ENCODE measurements around the gene STRIT1.
"Not testable (repeated sequence)": the region's sequence is repeated elsewhere in the genome, so short reads cannot be mapped to it uniquely, and the experiment has no call there.

STRIT1 gene

DNA sequence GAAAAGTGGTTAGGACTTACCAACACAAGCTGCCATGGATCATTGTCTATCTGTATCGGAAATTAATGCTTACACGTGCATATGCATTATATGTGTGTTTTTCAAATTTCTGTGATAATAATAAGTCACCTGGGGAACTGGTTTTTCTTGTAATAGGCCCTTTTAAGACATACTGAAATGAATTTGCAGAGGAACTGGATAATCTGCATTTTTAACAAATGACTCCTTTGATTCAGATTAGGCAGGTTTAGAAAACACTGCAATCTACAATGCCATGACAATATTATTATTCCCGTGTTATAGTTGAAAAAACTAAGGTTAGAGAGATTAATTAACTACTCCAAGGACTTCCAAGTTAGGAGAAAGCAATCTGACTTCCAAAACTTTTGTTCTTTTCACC lies 23.4 kb downstream of the STRIT1 start:
- no peak for DNase-seq

DNA sequence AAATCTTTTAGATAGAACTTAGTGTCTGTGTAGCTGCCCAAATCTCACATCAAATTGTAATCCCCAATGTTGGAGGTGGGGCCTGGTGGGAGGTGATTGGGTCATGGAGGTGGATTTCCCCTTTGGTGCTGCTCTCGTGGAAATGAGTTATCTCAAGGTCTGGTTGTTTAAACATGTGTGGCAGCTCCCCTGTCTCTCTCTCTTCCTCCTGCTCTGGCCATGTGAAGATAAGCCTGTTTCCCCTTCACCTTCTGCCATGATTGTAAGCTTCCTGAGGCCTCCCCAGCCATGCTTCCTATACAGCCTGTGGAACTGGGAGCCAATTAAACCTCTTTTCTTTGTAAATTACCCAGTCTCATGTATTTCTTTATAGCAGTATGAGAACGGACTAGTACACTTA lies 30.6 kb downstream of the STRIT1 start:
- not testable (repeated sequence) for DNase-seq

DNA sequence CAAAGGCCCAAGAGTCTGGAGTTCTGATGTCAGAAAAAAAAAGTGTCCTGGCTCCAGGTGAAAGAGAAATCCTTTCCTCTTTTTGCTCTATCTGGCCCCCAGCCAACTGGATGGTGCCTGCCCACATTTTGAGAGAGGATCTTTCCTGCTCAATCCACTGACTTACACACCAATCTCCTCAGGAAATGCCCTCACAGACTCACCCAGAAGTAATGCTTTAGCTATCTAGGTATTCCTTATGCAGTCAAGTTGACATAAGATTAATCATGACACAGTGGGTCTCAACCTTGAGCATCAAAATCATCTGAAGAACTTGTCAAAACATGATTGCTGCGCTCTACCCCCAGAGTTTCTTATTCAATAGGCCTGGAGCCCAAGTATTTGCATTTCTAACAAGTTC lies 31.2 kb downstream of the STRIT1 start:
- DNase-seq = no peak

DNA sequence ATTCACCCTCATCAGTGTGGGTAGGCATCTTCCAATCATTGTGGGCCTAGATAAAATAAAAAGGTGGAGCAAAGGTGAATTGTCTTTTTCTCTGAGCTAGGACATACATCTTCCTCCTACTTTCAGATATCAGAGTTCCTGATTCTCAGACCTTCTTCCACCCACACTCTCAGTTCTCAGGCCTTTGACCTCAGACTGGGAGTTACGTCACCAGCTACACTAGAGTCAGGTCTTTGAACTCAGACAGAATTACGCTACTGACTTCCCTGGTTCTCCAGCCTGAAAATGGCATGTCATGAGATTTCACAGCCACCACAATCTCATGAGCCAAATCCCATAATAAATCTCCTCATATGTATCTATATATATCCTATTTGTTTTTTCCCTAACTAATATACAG lies 39.0 kb downstream of the STRIT1 start:
- DNase-seq = no peak

DNA sequence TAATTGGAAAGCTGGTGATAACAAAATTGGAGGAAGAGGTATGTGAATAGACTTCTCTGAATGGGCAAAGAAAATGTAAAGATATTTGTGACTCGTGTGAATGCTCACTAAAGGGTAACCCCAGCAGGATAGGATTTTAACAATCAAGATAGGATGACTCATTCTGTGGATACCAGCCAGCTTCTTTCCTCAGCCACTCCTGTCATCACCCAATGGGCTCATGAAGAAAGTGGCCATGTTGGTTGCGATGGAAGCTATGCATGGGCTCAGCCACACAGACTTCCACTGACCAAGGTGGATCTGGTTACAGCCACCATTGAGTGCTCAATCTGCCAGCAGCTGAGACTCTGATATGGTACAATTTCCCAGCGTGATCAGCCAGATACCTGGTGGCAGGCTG lies 40.9 kb downstream of the STRIT1 start:
- no peak for DNase-seq

DNA sequence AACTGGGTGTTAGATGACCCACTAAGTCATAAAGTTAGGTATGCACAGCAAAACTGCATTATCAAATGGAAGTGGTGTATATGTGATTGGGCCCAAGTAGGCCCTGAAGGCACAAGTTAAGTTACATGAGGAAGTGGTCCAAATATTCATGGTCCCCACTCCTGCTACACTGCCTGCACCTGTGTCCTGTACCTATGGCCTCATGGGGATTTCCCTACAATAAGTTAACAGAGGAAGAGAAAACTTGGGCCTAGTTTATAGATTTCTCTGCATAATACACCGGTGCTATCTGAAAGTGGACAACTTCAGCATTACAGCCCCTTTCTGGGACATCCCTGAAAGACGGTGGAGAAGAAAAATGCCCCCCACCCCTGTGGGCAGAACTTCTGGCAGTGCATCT lies 41.5 kb downstream of the STRIT1 start:
- no peak for DNase-seq

DNA sequence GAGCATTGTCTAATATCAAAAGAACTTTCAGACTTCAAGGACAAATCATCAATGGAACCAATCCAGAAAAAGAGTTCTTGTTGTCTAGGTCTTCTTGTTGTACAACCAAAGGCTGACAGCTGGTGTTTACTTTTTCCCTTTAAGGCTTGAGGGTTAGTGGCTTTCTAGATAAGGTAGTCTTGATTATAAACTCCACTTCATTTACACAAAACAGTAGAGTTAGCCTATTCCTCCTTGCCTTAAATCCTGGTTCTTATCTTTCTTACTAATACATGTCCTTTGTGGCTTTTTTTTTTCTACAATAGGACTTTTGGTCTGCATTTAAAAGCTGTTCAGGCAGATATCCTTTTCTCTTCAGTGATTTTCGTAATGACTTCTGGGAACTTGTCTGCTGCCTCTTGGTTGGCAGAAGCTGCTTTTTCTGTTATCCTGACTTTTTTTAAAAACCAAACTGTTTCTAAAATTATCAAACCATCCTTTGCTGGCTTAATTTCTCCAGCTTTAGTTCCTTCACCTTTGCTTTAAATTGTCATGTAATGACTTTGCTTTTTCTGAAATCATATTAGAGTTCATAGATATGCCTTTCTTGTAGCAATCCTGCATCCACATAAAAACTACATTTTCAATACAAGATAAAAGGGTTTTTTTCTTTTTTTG lies 44.8 kb downstream of the STRIT1 start:
- DNase-seq = no peak

DNA sequence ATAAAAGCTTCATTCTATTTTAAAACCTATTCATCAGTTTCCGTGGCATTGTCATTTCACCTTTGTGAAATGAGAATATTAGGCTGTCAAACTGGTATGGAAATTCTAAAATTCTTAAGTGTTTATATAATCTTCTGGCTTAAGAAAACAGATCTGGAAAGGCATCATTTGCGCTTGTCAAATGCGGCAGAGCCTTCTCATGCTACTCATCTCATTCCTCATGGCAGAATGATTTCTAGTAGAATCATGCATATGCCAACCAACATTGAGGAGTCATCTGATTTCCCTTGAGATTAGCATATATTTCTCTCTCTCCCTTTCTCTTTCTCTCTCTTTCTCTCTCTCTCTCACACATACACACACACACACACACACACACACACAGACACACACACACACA lies 48.8 kb downstream of the STRIT1 start:
- no peak for DNase-seq

DNA sequence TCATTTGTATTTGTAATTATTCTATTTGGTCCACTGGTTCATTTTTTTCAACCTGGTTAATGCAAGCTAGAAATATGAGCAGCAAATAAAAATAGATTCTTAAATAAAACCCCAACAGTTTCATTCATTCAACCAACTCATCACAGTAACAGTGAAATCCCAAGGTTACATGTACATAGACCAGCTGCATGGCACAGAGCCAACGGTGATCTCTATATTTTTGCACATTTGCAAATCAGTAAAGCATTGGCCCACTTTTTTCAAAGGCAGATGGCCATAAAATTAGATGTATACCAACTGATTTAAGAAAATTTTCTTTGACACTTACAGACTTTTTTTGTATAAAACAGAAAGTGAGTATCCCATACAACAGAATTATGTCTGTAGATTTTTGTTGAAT lies 49.3 kb downstream of the STRIT1 start:
- no peak for DNase-seq

DNA sequence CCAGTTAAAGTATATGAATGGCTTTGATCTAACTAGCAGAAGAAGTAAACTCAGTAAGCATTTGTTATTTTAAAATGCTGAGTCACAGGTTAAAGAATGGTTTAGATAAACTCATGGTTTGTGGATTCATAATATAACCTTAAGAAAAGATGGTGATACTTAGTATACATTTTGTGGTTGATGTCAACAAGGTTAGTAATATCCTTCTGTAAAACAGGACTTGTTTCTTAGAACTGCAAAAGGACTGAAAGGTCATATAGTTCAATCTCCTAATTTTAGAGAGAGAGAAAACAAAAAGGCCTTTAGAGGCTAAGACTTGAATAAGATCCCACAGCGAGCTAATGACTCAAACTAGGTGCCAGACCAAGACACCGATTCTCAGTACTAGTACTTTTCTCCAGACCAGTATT lies 50.0 kb downstream of the STRIT1 start:
- no peak for DNase-seq

DNA sequence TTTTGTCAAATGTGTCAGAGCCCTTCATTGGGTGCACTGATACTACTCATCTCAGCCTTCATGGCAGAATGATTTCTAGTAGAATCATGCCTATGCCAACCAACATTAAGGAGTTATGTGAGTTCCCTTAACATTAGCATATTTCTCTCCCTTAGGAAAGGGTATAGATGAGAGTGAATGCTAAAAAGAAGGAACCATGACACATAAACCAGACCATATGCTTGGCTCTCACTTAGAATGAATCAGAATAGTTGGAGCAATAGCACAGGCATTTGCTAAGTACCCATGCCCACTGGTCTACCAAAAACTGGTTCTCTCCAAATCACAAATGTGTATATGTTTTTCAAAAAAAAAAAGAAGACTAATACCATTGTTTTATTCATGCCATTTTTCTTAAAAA lies 51.1 kb downstream of the STRIT1 start:
- no peak for DNase-seq

DNA sequence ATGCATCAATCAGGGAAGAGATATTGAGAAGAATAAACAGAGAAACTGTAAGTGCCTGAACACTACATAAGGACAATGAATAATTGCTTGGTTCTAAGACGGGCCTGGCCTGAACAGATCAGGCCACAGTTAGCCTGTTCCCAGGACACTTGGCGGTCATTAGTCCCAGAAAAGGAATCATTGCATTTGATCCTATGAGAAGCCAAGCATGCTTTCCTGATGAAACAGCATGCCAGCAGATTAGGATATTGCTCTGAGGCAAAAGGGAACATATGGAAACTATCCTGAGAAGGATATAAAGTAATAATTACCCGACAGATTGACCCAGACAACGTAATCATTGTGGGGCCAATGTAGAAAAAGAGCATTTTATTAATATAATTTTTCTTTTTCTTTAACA lies 51.9 kb downstream of the STRIT1 start:
- DNase-seq = no peak
